Activated CD8-positive, alpha-beta T cell treated with anti-CD3 and anti-CD28 coated beads, Interleukin-2, amount 10 ng/mL, durations not matched to agents 7 days and 5 days (primary cell): ENCODE measurements around the gene MYO5B. TPM values are rescaled to one million over a fixed set of nuclear protein-coding genes. Genes with fewer than 3 reads are reported as not detected.
A peak's percentile ranks its signal among the peaks of the same experiment; 100 is the strongest.

Experiments
- ATAC-seq: fragments of 150-1000 bp; cut with Tn5 transposase; one replicate; pipeline ENCODE4 v1.10.0; 2021; ENCODE audit warnings: moderate library complexity
- CTCF ChIA-PET: fragments of 350-600 bp; sonication (Branson Sonifier 250); formaldehyde crosslinking; loops from one replicate; lab custom pipeline; 2021; ENCODE audit warnings: antibody characterized with exemption; lab: Charles Lee
- POLR2A ChIA-PET: fragments of 350-600 bp; sonication (Branson Sonifier 250); formaldehyde crosslinking; loops from one replicate; lab custom pipeline; 2021; ENCODE audit warnings: antibody characterized with exemption; lab: Charles Lee
- DNase-seq: peaks from one replicate; pipeline ENCODE4 v3.0.0-alpha.2; 2020
- H3K27ac Mint-ChIP-seq: one replicate; pipeline ENCODE4 v1.8.0; 2021; ENCODE audit warnings: mild to moderate bottlenecking, mixed read lengths
- H3K27me3 Mint-ChIP-seq: one replicate; pipeline ENCODE4 v1.8.0; 2021; ENCODE audit warnings: low read depth, mixed read lengths
- H3K36me3 Mint-ChIP-seq: one replicate; pipeline ENCODE4 v1.8.0; 2021; ENCODE audit warnings: low read depth, mixed read lengths
- H3K4me1 Mint-ChIP-seq: one replicate; pipeline ENCODE4 v1.8.0; 2021; ENCODE audit warnings: low read depth, mixed read lengths
- H3K4me3 Mint-ChIP-seq: one replicate; pipeline ENCODE4 v1.8.0; 2021; ENCODE audit warnings: mild to moderate bottlenecking, mixed read lengths
- H3K9me3 Mint-ChIP-seq: one replicate; pipeline ENCODE4 v1.8.0; 2022; ENCODE audit warnings: mixed read lengths; ENCODE audit not compliant: insufficient read depth
- total RNA-seq, 2 experiments: library from RNA; stranded (reverse); gene quantifications; one replicate each; pipeline ENCODE4 v1.2.3, GENCODE V29; 2021

The MYO5B gene
- total RNA-seq, 2 experiments from 2014 or later: not detected

GRCh38 chr18:49861659-49862058 lies 333.3 kb downstream of the MYO5B start:
- no peak overlapping the region for H3K4me3 Mint-ChIP-seq

GRCh38 chr18:49859725-49860124 lies 335.2 kb downstream of the MYO5B start:
- Mint-ChIP-seq H3K27ac (no peak overlapping the region), H3K27me3 (no peaks in the 10 kb centered on the region), H3K4me1 (no peaks in the 10 kb centered on the region), H3K36me3 (no peaks in the 10 kb centered on the region), H3K9me3 (no peaks in the 10 kb centered on the region), H3K4me3 (no peak overlapping the region)
- POLR2A ChIA-PET: no interaction called here
- no peak for DNase-seq
- CTCF ChIA-PET: interaction anchor here (1.0 to 7.8 kb wide), 10 partner anchors 38 to 498 kb away, joined by 3 to 61 read pairs (median 8); partner anchors contain the start of gene LIPG
- no peak for ATAC-seq

More at GRCh38 chr18:49861659-49862058, 333.3 kb downstream of the MYO5B start:
- POLR2A ChIA-PET: no interaction called here
- peaks cover 2% of the 10 kb centered on the region for H3K27me3 Mint-ChIP-seq
- CTCF ChIA-PET: interaction anchor here (0.7 to 7.8 kb wide), 10 partner anchors 11 to 353 kb away, joined by 3 to 61 read pairs (median 4); partner anchors contain the start of gene LIPG
- no peaks in the 10 kb centered on the region for H3K9me3 Mint-ChIP-seq
- H3K27ac Mint-ChIP-seq: no peak overlapping the region
- ATAC-seq (no peak), DNase-seq (no peak)
- no peaks in the 10 kb centered on the region for H3K36me3 Mint-ChIP-seq
- no peaks in the 10 kb centered on the region for H3K4me1 Mint-ChIP-seq

- CTCF ChIA-PET: interaction anchor here (0.7 to 7.8 kb wide), 23 partner anchors 9 to 498 kb away, joined by 3 to 61 read pairs (median 5); partner anchors contain the start of gene LIPG
- no peak for ATAC-seq
- H3K27ac Mint-ChIP-seq: no peak overlapping the region
- POLR2A ChIA-PET: interaction anchor here (1.4 kb wide), 1 partner anchor 39 kb away, joined by 3 read pairs; no protein-coding TSS in a partner anchor
- H3K4me3 Mint-ChIP-seq: no peak overlapping the region
- H3K9me3 Mint-ChIP-seq: no peaks in the 10 kb centered on the region
- H3K4me1 Mint-ChIP-seq: no peaks in the 10 kb centered on the region
- H3K36me3 Mint-ChIP-seq: no peaks in the 10 kb centered on the region
- no peaks in the 10 kb centered on the region for H3K27me3 Mint-ChIP-seq
- no peak for DNase-seq
Measured at GRCh38 chr18:49859021-49859359, 336.0 kb downstream of the MYO5B start.

- H3K9me3 Mint-ChIP-seq: no peaks in the 10 kb centered on the region
- no peak overlapping the region for H3K4me3 Mint-ChIP-seq
- POLR2A ChIA-PET: interaction anchor here (1.4 kb wide), 1 partner anchor 39 kb away, joined by 3 read pairs; no protein-coding TSS in a partner anchor
- CTCF ChIA-PET: interaction anchor here (0.6 to 7.8 kb wide), 25 partner anchors 8 to 499 kb away, joined by 3 to 61 read pairs (median 5); partner anchors contain the start of gene LIPG
- DNase-seq (peak; percentile 71), ATAC-seq (peak; percentile 47)
- H3K27me3 Mint-ChIP-seq: no peaks in the 10 kb centered on the region
- no peak overlapping the region for H3K27ac Mint-ChIP-seq
- no peaks in the 10 kb centered on the region for H3K4me1 Mint-ChIP-seq
- H3K36me3 Mint-ChIP-seq: no peaks in the 10 kb centered on the region
Measured at GRCh38 chr18:49858309-49859020, 336.5 kb downstream of the MYO5B start.

GRCh38 chr18:49857708-49858107 lies 337.2 kb downstream of the MYO5B start:
- Mint-ChIP-seq H3K36me3 (no peaks in the 10 kb centered on the region), H3K4me3 (no peak overlapping the region), H3K4me1 (no peaks in the 10 kb centered on the region), H3K27ac (no peak overlapping the region), H3K27me3 (no peaks in the 10 kb centered on the region), H3K9me3 (no peaks in the 10 kb centered on the region)
- no peak for DNase-seq
- ChIA-PET POLR2A (interaction anchor here (1.4 kb wide), 1 partner anchor 38 kb away, joined by 3 read pairs; no protein-coding TSS in a partner anchor), CTCF (interaction anchor here (1.0 to 7.8 kb wide), 14 partner anchors 7 to 500 kb away, joined by 3 to 61 read pairs (median 8); partner anchors contain the start of gene LIPG)
- no peak for ATAC-seq

GRCh38 chr18:49856496-49856895 lies 338.5 kb downstream of the MYO5B start:
- ATAC-seq (no peak), DNase-seq (no peak)
- peaks cover 2% of the 10 kb centered on the region for H3K4me1 Mint-ChIP-seq
- H3K36me3 Mint-ChIP-seq: no peaks in the 10 kb centered on the region
- CTCF ChIA-PET: interaction anchor here (0.8 to 7.8 kb wide), 3 partner anchors 296 to 392 kb away, joined by 3 to 61 read pairs (median 60); partner anchors contain the start of gene LIPG
- H3K27ac Mint-ChIP-seq: no peak overlapping the region
- POLR2A ChIA-PET: no interaction called here
- H3K4me3 Mint-ChIP-seq: no peak overlapping the region
- no peaks in the 10 kb centered on the region for H3K9me3 Mint-ChIP-seq
- no peaks in the 10 kb centered on the region for H3K27me3 Mint-ChIP-seq

GRCh38 chr18:49855711-49856415 lies 339.1 kb downstream of the MYO5B start:
- Mint-ChIP-seq H3K9me3 (no peaks in the 10 kb centered on the region), H3K27ac (no peak overlapping the region), H3K27me3 (no peaks in the 10 kb centered on the region), H3K4me1 (peaks cover 3% of the 10 kb centered on the region), H3K4me3 (no peak overlapping the region), H3K36me3 (no peaks in the 10 kb centered on the region)
- DNase-seq: no peak
- no peak for ATAC-seq
- ChIA-PET POLR2A (no interaction called here), CTCF (interaction anchor here (0.8 to 7.8 kb wide), 4 partner anchors 36 to 391 kb away, joined by 3 to 60 read pairs (median 4); partner anchors contain the start of gene LIPG)

GRCh38 chr18:49854681-49855080 lies 340.3 kb downstream of the MYO5B start:
- DNase-seq: no peak
- H3K4me3 Mint-ChIP-seq: no peak overlapping the region
- no peaks in the 10 kb centered on the region for H3K36me3 Mint-ChIP-seq
- H3K27me3 Mint-ChIP-seq: no peaks in the 10 kb centered on the region
- no peak overlapping the region for H3K27ac Mint-ChIP-seq
- ATAC-seq: no peak
- H3K9me3 Mint-ChIP-seq: no peaks in the 10 kb centered on the region
- ChIA-PET POLR2A (no interaction called here), CTCF (interaction anchor here (1.0 to 1.6 kb wide), 2 partner anchors 35 to 344 kb away, joined by 4 to 5 read pairs; no protein-coding TSS in a partner anchor)
- H3K4me1 Mint-ChIP-seq: peaks cover 4% of the 10 kb centered on the region

- Mint-ChIP-seq H3K4me3 (no peak overlapping the region), H3K27ac (no peak overlapping the region), H3K36me3 (no peaks in the 10 kb centered on the region), H3K4me1 (peaks cover 7% of the 10 kb centered on the region), H3K27me3 (no peaks in the 10 kb centered on the region), H3K9me3 (no peaks in the 10 kb centered on the region)
- POLR2A ChIA-PET: no interaction called here
- CTCF ChIA-PET: no interaction called here
- ATAC-seq (no peak), DNase-seq (no peak)
Measured at GRCh38 chr18:49853436-49853835, 341.5 kb downstream of the MYO5B start.

GRCh38 chr18:49853011-49853410 lies 341.9 kb downstream of the MYO5B start:
- CTCF ChIA-PET: no interaction called here

GRCh38 chr18:49851624-49852023 lies 343.3 kb downstream of the MYO5B start:
- H3K9me3 Mint-ChIP-seq: no peaks in the 10 kb centered on the region
- H3K27me3 Mint-ChIP-seq: peaks cover 7% of the 10 kb centered on the region
- peaks cover 7% of the 10 kb centered on the region for H3K4me1 Mint-ChIP-seq
- no peak for ATAC-seq
- CTCF ChIA-PET: no interaction called here
- no peak for DNase-seq
- H3K27ac Mint-ChIP-seq: no peak overlapping the region
- H3K4me3 Mint-ChIP-seq: no peak overlapping the region
- H3K36me3 Mint-ChIP-seq: no peaks in the 10 kb centered on the region
- POLR2A ChIA-PET: no interaction called here

More at GRCh38 chr18:49853011-49853410, 341.9 kb downstream of the MYO5B start:
- Mint-ChIP-seq H3K36me3 (no peaks in the 10 kb centered on the region), H3K9me3 (no peaks in the 10 kb centered on the region), H3K4me3 (no peak overlapping the region), H3K27me3 (peaks cover 2% of the 10 kb centered on the region), H3K4me1 (peaks cover 7% of the 10 kb centered on the region), H3K27ac (no peak overlapping the region)
- POLR2A ChIA-PET: no interaction called here
- DNase-seq (no peak), ATAC-seq (no peak)
